ENCODE data around the gene RAB6D. TPM values are rescaled to one million over a fixed set of nuclear protein-coding genes. Genes with fewer than 3 reads are reported as not detected.
"Not testable (repeated sequence)": the region's sequence is repeated elsewhere in the genome, so short reads cannot be mapped to it uniquely, and the experiment has no call there.

The RAB6D gene
- total RNA-seq, 4 donors from 2014 or later = 0.14 to 0.15 TPM; not detected in 2

GRCh38 chr2:131394147-131394931 lies 30.4 kb upstream of the RAB6D start:
- intact Hi-C loops (cut with DNase I; ENCODE audit: low total_unique reads) = no loop called here
- no peak overlapping the region for H3K4me3 ChIP-seq
- peaks cover 0 to 3% of the 10 kb centered on the region in 2 donors for H3K27me3 ChIP-seq
- no peaks in the 10 kb centered on the region for H3K4me1 ChIP-seq
- no peak for TF ChIP-seq POLR2A (IDR thresholded peaks at IDR 0.05)
- TF ChIP-seq CTCF (IDR thresholded peaks at IDR 0.05) = no peak
- no peaks in the 10 kb centered on the region for H3K9me3 ChIP-seq
- DNase-seq = no peak
- no peaks in the 10 kb centered on the region for H3K36me3 ChIP-seq
- no peak overlapping the region for H3K27ac ChIP-seq

DNA sequence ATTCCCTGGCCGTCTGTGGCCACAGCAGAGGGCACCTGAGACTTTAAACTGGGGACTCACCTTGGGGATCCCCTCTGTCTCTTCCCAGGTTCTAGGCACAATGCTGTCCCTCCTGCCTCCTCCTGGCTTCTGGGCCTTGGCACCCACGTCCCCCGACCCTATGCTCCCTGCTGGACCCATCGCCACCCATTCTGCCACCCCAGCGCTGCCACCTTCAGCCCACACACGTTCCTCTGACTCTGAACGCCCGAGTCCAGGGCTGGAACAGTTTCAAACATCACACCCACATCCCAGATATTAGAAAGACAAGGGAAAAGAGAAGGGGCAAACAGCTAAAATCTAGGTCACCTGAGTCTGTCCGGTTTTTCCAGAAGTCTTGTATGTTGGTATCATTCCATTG lies 28.0 kb upstream of the RAB6D start:
- DNase-seq; H3K36me3 ChIP-seq; H3K4me1 ChIP-seq; H3K9me3 ChIP-seq; H3K27me3 ChIP-seq; intact Hi-C loops (cut with DNase I; ENCODE audit: low total_unique reads); H3K4me3 ChIP-seq; H3K27ac ChIP-seq: not testable (repeated sequence)

DNA sequence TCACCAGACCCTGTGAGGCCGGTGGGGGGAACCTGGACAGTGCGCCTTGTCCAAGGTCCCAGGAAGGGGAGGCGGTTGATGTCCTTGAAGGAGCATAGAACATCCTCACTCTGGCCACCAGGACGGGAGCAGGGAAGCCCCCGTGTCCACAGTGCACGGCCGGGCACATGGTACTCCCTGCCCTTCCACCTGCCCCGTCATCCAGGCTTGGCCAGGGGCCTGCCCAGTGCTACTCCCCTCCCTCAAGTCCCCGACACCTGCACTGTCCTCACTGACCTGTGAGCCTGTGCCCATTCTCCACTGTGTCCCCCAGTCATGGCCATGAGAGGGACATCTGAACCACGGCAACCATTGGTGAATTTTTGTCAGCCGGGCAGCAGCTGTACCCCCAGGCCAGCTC lies 27.5 kb upstream of the RAB6D start:
- H3K9me3 ChIP-seq; H3K27ac ChIP-seq; H3K4me1 ChIP-seq; H3K27me3 ChIP-seq; intact Hi-C loops (cut with DNase I; ENCODE audit: low total_unique reads); H3K36me3 ChIP-seq; DNase-seq; H3K4me3 ChIP-seq: not testable (repeated sequence)

- H3K36me3 ChIP-seq; H3K27ac ChIP-seq; intact Hi-C loops (cut with DNase I; ENCODE audit: low total_unique reads); H3K4me1 ChIP-seq; H3K27me3 ChIP-seq; DNase-seq; H3K4me3 ChIP-seq; H3K9me3 ChIP-seq: not testable (repeated sequence)
Observed at GRCh38 chr2:131390495-131391130, 26.6 kb upstream of the RAB6D start.

DNA sequence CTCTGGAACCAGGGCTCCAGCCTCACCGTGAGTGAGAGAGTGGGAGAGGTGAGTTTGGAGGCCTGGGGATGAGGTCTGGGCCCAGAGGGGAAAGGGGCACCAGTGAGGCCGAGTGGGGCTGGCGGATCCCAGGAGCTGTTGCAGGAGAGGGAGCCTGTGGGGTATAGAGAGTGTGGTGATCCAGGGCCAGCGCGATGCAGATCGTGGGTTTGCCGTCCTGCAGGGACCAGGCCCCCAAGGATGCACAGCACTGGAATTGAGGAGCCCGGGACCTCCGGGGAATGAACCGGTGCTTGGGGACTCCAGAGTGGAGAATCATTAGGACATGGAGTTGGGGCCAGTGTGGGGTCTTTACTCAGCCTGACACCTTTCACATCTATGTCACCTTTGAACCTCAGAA lies 25.7 kb upstream of the RAB6D start:
- no peaks in the 10 kb centered on the region for H3K9me3 ChIP-seq
- H3K27ac ChIP-seq = no peak overlapping the region
- no peak for DNase-seq
- TF ChIP-seq POLR2A (IDR thresholded peaks at IDR 0.05) (no peak), CTCF (IDR thresholded peaks at IDR 0.05) (no peak)
- H3K36me3 ChIP-seq = no peaks in the 10 kb centered on the region
- H3K4me3 ChIP-seq = no peak overlapping the region
- no peaks in the 10 kb centered on the region for H3K4me1 ChIP-seq
- no peaks in the 10 kb centered on the region for H3K27me3 ChIP-seq
- intact Hi-C loops (cut with DNase I; ENCODE audit: low total_unique reads) = no loop called here

DNA sequence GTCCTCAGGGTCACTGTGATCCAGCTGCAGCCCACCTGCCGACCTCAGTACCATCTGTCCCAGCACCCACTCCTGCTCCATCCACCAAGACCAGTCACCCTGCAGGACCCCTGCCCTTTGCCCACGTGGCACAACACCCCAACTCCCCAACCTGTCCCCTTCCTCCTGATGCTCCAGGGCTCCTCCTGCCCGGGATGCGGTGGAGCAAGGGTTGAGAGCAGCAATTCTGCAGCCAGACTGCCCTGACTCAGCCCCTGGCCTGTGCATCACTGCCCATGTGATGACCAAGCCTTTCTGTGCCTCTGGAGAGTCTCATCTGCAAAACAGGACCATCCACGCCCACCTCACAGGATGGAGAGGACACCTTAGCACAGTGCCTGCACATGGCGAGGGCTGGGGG lies 24.9 kb upstream of the RAB6D start:
- DNase-seq; H3K9me3 ChIP-seq; H3K27me3 ChIP-seq; H3K27ac ChIP-seq; H3K4me1 ChIP-seq; H3K36me3 ChIP-seq; intact Hi-C loops (cut with DNase I; ENCODE audit: low total_unique reads); H3K4me3 ChIP-seq: not testable (repeated sequence)

GRCh38 chr2:131373111-131373510 lies 9.1 kb upstream of the RAB6D start:
- H3K9me3 ChIP-seq; intact Hi-C loops (cut with DNase I; ENCODE audit: low total_unique reads); H3K27me3 ChIP-seq; H3K4me1 ChIP-seq; H3K4me3 ChIP-seq; DNase-seq; H3K27ac ChIP-seq; H3K36me3 ChIP-seq: not testable (repeated sequence)

Measured in uterus (tissue), 4 donors.